GM19043 (cell line): ENCODE measurements around the gene DIAPH3.

Experiments
- ATAC-seq: cut with Tn5 transposase; IDR thresholded peaks from one replicate; pipeline ENCODE4 v1.9.1; 2021; ENCODE audit warnings: low read depth; ENCODE audit not compliant: unreplicated experiment

The DIAPH3 gene

GRCh38 chr13:59689057-59689456 is 474.7 kb downstream of the DIAPH3 start:
- no peak for ATAC-seq

- ATAC-seq, result no peak
Measured at GRCh38 chr13:59686798-59687394, 476.8 kb downstream of the DIAPH3 start.

GRCh38 chr13:59684105-59684504 is 479.6 kb downstream of the DIAPH3 start:
- no peak for ATAC-seq

- ATAC-seq, result no peak
Measured at GRCh38 chr13:59681636-59682311, 482.0 kb downstream of the DIAPH3 start.

- ATAC-seq, result peak; percentile 49
Measured at GRCh38 chr13:59680429-59681024, 483.2 kb downstream of the DIAPH3 start.

GRCh38 chr13:59679254-59679653 is 484.5 kb downstream of the DIAPH3 start:
- no peak for ATAC-seq

GRCh38 chr13:59677966-59678814 is 485.5 kb downstream of the DIAPH3 start:
- ATAC-seq, result peak; percentile 60

GRCh38 chr13:59677430-59677829 is 486.3 kb downstream of the DIAPH3 start:
- ATAC-seq, result no peak

GRCh38 chr13:59674616-59675015 is 489.1 kb downstream of the DIAPH3 start:
- no peak for ATAC-seq

GRCh38 chr13:59673286-59673685 is 490.4 kb downstream of the DIAPH3 start:
- ATAC-seq, result no peak

GRCh38 chr13:59672445-59672844 is 491.3 kb downstream of the DIAPH3 start:
- ATAC-seq, result no peak

GRCh38 chr13:59671881-59672280 is 491.8 kb downstream of the DIAPH3 start:
- no peak for ATAC-seq

- no peak for ATAC-seq
Measured at GRCh38 chr13:59666504-59666903, 497.2 kb downstream of the DIAPH3 start.

GRCh38 chr13:59665732-59666131 is 498.0 kb downstream of the DIAPH3 start:
- no peak for ATAC-seq

GRCh38 chr13:59665184-59665583 is 498.5 kb downstream of the DIAPH3 start:
- ATAC-seq, result no peak

- ATAC-seq, result no peak
Measured at GRCh38 chr13:59664586-59664985, 499.1 kb downstream of the DIAPH3 start.

GRCh38 chr13:59663707-59664106 is 500.0 kb downstream of the DIAPH3 start:
- ATAC-seq, result no peak

- ATAC-seq, result no peak
Measured at GRCh38 chr13:59660582-59660981, 503.1 kb downstream of the DIAPH3 start.

GRCh38 chr13:59659981-59660380 is 503.7 kb downstream of the DIAPH3 start:
- ATAC-seq, result no peak

GRCh38 chr13:59658738-59659330 is 504.9 kb downstream of the DIAPH3 start:
- ATAC-seq, result no peak
